NCI-H2196 treated with DMSO at 0.1 percent for 48 hours (cell line): ENCODE measurements around the gene STAG3.
"Not testable (repeated sequence)": the region's sequence is repeated elsewhere in the genome, so short reads cannot be mapped to it uniquely, and the experiment has no call there.

ENCODE experiments used
- DNase-seq: peaks from one replicate; lab custom pipeline; 2025; ENCODE audit not compliant: unreplicated experiment; lab: John Stamatoyannopoulos, UW

STAG3 gene

GRCh38 chr7:100177045-100178001 is at the start of gene STAG3, which contains the start of gene GPC2:
Gene STAG3 (plus strand): TSS chr7:100177918. CDS start chr7:100180557, 2,639 bp downstream.
Gene GPC2 (minus strand): TSS chr7:100177381. CDS start chr7:100177199, 182 bp downstream.
- DNase-seq: peak; percentile 99

GRCh38 chr7:100128637-100128963 is 49.1 kb upstream of the STAG3 start:
- DNase-seq: no peak

GRCh38 chr7:100130220-100130607 is 47.5 kb upstream of the STAG3 start:
- peak; percentile 45 for DNase-seq

GRCh38 chr7:100130608-100131453 is 46.9 kb upstream of the STAG3 start:
- peak; percentile 72 for DNase-seq

- no peak for DNase-seq
Measured at GRCh38 chr7:100132126-100132525, 45.6 kb upstream of the STAG3 start.

- DNase-seq: peak; percentile 41
Measured at GRCh38 chr7:100132697-100133151, 45.0 kb upstream of the STAG3 start.

GRCh38 chr7:100137851-100138760 is 39.6 kb upstream of the STAG3 start:
- DNase-seq: peak; percentile 61

GRCh38 chr7:100141555-100141949 is 36.2 kb upstream of the STAG3 start:
- DNase-seq: no peak

GRCh38 chr7:100142461-100142860 is 35.3 kb upstream of the STAG3 start:
- no peak for DNase-seq

- not testable (repeated sequence) for DNase-seq
Measured at GRCh38 chr7:100146350-100146749, 31.4 kb upstream of the STAG3 start.

- DNase-seq: no peak
Measured at GRCh38 chr7:100147278-100147677, 30.4 kb upstream of the STAG3 start.

- DNase-seq: no peak
Measured at GRCh38 chr7:100148225-100148558, 29.5 kb upstream of the STAG3 start.

GRCh38 chr7:100148559-100149328 is 29.0 kb upstream of the STAG3 start, which contains the start of gene LAMTOR4:
Gene LAMTOR4 (plus strand): TSS chr7:100148918. CDS start chr7:100148973, 55 bp downstream.
- DNase-seq: peak; percentile 98

- no peak for DNase-seq
Measured at GRCh38 chr7:100152404-100152803, 25.3 kb upstream of the STAG3 start.

GRCh38 chr7:100152937-100153666 is 24.6 kb upstream of the STAG3 start:
- no peak for DNase-seq

- DNase-seq: no peak
Measured at GRCh38 chr7:100153708-100154535, 23.8 kb upstream of the STAG3 start.

GRCh38 chr7:100154651-100155491 is 22.8 kb upstream of the STAG3 start:
- no peak for DNase-seq
